HG03457 (cell line): ENCODE data around the gene KIF3C.
"Not testable (repeated sequence)": the region's sequence is repeated elsewhere in the genome, so short reads cannot be mapped to it uniquely, and the experiment has no call there.

ENCODE experiments used
- ATAC-seq: cut with Tn5 transposase; IDR thresholded peaks from one replicate; pipeline ENCODE4 v1.9.1; 2021; ENCODE audit warnings: moderate number of reproducible peaks; ENCODE audit not compliant: unreplicated experiment

The KIF3C gene

DNA sequence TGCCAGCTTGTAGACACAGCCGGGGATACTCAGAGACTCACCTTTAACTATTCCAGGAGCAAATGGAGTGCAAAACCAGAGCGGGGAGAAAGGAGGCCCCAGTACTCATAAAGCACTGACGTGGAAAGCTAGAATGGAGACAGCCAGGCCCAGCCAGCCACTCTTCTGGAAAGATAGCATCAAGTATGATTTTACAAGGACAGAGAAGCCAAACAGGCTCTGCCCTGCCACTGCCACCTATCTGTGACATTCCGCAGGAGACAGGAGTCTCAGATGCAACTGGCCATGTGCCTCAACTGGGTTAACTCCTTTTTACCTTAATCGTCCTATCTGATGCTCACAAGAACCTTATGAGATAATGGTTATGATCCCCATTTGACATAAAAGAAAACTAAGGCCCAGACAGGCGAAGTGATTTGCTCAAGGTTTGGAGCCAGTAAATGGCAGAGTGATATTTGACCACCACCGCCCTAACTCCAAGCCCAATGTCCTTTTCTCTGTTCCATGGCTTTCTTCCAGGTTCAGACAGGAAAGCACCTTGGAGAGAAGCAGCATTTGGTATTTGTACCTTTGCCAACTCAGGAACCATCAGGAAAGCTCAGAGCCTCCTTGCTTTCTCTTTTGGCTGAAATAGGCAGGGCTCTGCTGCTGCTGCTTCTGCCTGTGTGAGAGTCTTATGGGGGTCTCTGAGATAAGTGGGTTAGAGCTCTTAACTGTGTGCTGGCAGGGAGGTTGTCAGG lies 15.6 kb downstream of the KIF3C start:
- no peak for ATAC-seq

- no peak for ATAC-seq
Observed at GRCh38 chr2:25964891-25965290, 17.4 kb downstream of the KIF3C start.

- no peak for ATAC-seq
Observed at GRCh38 chr2:25960920-25961319, 21.4 kb downstream of the KIF3C start.

DNA sequence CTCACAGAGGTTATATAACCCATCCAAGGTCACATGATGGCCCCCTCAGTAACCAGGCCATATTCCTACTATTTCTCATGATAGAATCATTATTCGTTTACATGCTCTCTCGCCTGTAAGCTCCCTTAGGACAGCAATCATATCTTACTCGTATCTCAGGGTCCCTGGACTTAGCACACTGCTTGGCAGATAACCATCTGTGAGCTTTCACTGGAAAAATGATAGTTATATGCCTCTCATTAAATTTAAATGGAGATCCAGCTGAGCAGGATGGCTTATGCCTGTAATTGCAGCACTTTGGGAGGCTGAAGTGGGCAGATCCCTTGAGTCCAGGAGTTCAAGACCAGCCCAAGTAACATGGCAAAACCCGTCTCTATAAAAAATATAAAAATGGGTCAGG lies 21.9 kb downstream of the KIF3C start:
- ATAC-seq, result no peak

DNA sequence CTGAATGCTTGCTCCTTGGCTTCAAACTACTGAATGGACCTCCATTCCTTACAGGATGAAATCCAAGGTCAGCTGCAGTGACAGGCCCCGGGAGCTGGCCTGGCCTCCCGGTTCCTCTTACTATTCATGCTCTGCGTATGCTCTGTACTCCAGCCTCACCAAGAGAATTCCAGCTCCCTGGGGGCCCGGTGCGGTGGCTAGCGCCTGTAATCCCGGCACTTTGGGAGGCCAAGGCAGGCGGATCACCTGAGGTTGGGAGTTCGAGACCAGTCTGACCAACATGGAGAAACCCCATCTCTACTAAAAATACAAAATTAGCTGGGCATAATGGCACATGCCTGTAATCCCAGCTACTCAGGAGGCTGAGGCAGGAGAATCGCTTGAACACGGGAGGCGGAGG lies 23.7 kb downstream of the KIF3C start:
- ATAC-seq, result not testable (repeated sequence)

DNA sequence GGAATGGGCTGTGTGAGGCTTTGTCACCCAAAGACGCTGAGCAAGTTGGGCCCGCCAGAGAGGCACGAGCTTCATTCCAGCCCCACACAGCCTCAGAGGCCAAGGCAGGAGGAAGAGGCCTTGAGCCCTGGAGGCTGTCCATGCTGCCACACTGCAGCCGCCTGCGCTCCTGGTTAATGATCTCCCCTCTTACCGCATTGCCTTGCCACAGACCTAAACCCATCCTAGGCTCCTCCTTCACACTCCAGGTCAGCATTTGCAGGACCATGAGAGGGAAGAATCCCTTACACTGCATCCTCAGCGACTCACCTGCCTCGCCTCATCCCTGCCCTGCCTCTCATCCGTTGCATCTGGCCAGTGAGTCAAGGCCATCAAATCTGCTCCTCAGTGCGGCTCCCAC lies 24.6 kb downstream of the KIF3C start:
- no peak for ATAC-seq

DNA sequence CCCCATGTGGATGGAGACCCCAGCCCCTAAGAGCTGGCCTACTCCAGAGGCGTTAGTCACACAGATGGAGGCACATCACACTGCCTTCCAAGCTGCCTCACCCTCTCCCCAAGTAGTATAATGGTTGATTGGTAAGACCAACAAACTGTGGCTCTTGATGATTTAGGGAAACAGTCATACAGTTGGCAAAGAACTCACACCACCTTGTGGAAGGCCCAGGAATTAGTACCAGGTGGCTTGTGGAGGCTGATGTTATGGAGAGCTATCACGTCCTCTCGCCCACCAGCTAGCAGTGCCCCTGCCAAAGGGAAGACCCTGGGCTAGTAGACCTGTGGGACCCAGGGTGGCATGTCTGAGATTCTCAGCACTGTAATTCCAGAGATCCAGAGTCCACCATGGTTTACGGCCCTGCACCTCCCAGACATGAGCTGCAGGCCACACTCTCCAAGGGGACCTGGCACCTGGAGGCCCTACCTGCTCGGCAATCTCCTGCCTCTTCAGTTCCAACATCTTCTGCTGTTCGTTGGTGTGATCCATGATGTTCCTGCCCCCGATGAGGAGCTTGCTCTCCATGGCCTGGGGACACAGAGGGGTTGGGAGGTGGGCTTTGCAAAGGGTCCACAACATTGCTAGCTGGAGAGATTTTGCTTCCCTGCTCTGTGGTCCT lies 26.3 kb downstream of the KIF3C start:
- no peak for ATAC-seq

- ATAC-seq, result no peak
Observed at GRCh38 chr2:25955036-25955435, 27.3 kb downstream of the KIF3C start.

- no peak for ATAC-seq
Observed at GRCh38 chr2:25954199-25954752, 28.0 kb downstream of the KIF3C start.

- ATAC-seq, result no peak
Observed at GRCh38 chr2:25951071-25951547, 31.2 kb downstream of the KIF3C start.

DNA sequence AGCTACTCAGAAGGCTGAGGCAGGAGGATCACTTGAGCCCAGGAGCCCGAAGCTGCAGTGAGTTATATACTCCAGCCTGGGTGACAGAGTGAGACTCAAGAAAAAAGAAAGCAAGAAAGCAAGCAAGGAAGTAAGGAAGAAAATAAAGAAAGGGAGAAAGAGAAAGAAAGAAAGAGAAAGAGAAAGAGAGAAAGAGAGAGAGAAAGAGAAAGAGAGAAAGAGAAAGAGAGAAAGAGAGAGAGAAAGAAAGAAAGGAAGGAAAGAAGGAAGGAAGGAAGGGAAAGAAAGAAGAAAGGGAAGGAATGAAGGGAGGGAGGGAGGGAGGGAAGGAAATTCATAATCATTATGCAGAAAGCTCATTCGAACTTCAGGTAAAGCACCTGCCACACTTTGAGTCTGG lies 33.9 kb downstream of the KIF3C start:
- ATAC-seq, result no peak

DNA sequence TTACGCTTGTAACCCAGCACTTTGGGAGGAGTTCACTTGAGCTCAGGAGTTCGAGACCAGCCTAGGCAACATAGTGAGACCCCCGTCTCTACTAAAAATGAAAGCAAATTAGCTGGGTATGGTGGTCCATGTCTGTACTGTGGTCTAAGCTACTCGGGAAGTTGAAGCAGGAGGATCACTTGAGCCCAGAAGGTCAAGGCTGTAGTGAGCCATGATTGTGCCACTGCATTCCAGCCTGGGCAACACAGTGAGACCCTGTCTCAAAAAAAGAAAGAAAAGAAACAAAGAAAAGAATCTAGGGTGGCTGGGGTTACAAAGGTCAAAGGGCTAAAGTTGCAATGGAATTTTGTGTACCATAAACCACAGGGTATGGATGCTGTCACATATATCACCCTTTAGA lies 41.3 kb downstream of the KIF3C start:
- ATAC-seq, result no peak

- no peak for ATAC-seq
Observed at GRCh38 chr2:25939257-25939668, 43.0 kb downstream of the KIF3C start.

GRCh38 chr2:25938345-25938744 lies 44.0 kb downstream of the KIF3C start:
- ATAC-seq, result no peak

GRCh38 chr2:25936889-25937545 lies 45.3 kb downstream of the KIF3C start:
- ATAC-seq, result no peak

DNA sequence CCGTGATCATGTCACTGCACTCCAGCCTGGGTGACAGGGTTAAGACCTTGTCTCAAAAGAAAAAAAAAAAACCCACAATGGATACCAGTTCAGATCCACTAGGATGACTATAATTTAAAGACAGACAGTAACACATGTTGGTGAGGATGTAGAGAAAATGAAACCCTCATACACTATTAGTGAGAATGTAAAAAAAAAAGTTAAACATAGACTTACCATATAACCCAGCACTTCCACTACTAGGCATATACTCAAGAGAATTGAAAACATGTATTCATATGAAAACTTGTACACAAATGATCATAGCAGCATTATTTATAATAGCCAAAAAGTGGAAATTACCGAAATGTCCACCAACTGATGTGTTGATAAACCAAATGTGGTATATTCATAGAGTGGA lies 48.7 kb downstream of the KIF3C start:
- ATAC-seq, result no peak

DNA sequence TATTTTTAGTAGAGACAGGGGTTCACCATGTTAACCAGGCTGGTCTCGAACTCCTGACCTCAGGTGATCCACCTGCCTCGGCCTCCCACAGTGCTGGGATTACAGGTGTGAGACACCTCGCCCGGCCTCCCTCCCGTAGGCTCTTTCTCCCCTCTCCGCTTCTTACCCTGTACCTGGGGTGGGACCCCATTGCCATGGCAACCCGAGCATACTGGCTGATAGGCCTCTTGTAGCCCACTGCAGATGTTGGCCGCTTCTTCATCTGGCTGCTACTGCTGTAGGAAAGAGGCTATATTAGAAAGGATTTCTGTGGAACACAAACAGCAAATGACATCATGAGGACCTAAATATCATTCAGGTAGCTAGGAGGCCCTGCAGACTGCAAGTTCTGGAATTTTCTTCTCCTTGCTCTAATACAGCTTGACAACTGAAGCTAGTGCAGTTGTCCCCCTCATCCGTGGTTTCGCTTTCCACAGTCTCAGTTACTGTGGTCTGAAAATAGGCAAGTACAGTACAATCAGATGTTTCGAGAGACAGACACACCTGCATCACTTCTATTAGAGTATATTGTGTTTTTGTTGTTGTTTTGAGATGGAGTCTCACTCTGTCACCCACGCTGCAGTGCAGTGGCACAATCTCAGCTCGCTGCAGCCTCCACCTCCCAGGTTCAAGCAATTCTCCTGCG lies 52.4 kb downstream of the KIF3C start:
- ATAC-seq, result no peak

DNA sequence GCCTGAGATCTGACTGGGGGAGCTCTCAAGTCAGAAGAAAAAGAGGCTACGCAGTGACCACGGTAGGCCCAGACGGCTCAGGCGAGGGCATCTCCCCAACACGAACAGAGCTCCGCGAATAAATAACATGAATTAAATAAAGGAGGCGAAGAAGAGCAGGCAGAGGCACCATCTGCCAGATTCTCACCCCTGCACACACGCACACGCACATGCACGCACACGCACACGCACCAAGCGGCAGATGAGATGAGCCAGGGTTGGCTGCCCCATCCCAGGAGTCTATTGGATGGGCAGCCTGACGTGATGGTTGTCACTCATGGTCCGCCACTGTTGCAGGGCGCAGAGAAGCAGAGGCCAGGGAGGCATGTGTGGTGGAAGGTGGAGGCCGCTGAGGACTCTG lies 53.6 kb downstream of the KIF3C start:
- no peak for ATAC-seq

DNA sequence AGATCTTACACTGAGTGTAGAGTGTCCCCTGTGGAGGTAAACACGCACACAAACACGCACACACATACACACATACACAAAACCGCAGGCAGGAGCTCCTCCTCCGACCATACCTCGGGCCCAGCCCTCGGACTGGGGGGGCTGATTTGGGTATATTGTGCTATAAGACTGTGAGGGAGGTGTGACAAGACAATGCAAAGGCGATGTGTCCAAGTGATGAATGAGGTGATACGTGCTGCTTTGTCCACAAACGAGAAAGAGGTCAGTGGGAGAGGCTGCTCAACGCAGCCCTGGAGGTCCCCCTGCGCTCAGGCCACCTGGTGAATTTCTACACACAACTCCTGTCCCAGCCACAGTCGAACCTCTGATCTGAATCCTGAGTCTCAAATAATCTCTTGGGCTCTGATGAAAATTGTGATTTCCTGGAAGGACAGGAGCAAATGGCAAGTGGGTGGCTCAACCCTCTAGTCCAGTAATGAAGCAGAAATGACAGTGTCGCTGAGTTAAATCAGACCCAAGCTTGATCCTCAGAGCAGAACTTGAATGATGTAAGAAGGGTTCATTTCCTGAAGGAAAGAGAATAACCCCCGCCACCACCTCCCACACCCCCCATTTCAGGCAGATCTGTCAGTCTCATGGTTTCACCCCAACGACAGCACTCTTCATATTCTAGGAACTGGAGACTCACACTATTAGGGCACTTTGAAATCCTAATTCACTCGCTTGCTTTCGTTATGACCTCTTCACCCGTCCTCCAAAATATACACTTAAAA lies 55.1 kb downstream of the KIF3C start:
- ATAC-seq, result no peak

DNA sequence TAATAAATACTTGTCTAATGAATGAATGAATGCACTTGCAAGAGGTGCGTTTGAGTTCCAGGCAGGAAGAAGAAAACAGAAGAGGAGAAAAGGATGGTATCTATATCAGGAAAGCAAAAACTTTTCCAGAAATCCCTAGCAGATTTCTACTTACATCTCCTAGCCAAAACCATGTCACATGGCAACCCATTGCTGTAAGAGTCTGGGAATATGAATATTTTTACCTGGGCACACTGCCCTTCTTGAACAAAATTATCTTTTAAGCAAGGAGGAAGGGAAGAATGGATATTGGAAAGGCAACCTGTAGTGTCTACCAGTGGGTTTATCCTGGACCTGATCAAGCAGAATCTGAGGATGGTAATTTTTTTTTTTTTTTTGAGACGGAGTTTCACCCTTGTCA lies 59.8 kb downstream of the KIF3C start:
- no peak for ATAC-seq
